HL-60 (cell line): ENCODE measurements around the gene COG1.

ENCODE experiments used
- TF ChIP-seq, protein P1 (sequence below): IDR thresholded peaks from one replicate; pipeline ENCODE4 v1.5.1; 2011; ENCODE audit warnings: low read length, control low read depth, inconsistent platforms; ENCODE audit not compliant: insufficient read depth
- TF ChIP-seq, protein P2 (sequence below): IDR thresholded peaks from 2 replicates; pipeline ENCODE4 v1.6.1; 2012; ENCODE audit warnings: low read depth; ENCODE audit not compliant: insufficient replicate concordance

DNA sequence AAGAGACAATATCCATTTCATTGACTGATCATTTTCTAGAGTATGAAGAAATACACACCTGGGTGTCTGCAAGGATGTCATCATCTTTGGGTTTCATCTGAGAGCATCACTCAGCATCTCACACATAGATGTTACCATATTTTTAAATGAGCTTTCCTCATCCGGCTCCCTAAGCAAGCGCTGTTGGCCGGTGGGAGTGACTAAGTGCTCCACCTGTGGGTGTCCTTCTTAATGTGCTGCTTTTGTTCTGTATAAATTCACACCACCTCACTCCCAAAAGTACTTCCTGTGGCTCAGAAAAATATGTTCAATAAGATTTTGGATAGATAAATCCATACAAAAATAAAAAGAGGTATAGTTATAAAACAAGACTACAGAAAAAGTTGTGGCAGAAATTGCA is 20.6 kb upstream of the COG1 start:
- TF ChIP-seq, protein P1, sequence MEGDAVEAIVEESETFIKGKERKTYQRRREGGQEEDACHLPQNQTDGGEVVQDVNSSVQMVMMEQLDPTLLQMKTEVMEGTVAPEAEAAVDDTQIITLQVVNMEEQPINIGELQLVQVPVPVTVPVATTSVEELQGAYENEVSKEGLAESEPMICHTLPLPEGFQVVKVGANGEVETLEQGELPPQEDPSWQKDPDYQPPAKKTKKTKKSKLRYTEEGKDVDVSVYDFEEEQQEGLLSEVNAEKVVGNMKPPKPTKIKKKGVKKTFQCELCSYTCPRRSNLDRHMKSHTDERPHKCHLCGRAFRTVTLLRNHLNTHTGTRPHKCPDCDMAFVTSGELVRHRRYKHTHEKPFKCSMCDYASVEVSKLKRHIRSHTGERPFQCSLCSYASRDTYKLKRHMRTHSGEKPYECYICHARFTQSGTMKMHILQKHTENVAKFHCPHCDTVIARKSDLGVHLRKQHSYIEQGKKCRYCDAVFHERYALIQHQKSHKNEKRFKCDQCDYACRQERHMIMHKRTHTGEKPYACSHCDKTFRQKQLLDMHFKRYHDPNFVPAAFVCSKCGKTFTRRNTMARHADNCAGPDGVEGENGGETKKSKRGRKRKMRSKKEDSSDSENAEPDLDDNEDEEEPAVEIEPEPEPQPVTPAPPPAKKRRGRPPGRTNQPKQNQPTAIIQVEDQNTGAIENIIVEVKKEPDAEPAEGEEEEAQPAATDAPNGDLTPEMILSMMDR = no peak
- TF ChIP-seq, protein P2, sequence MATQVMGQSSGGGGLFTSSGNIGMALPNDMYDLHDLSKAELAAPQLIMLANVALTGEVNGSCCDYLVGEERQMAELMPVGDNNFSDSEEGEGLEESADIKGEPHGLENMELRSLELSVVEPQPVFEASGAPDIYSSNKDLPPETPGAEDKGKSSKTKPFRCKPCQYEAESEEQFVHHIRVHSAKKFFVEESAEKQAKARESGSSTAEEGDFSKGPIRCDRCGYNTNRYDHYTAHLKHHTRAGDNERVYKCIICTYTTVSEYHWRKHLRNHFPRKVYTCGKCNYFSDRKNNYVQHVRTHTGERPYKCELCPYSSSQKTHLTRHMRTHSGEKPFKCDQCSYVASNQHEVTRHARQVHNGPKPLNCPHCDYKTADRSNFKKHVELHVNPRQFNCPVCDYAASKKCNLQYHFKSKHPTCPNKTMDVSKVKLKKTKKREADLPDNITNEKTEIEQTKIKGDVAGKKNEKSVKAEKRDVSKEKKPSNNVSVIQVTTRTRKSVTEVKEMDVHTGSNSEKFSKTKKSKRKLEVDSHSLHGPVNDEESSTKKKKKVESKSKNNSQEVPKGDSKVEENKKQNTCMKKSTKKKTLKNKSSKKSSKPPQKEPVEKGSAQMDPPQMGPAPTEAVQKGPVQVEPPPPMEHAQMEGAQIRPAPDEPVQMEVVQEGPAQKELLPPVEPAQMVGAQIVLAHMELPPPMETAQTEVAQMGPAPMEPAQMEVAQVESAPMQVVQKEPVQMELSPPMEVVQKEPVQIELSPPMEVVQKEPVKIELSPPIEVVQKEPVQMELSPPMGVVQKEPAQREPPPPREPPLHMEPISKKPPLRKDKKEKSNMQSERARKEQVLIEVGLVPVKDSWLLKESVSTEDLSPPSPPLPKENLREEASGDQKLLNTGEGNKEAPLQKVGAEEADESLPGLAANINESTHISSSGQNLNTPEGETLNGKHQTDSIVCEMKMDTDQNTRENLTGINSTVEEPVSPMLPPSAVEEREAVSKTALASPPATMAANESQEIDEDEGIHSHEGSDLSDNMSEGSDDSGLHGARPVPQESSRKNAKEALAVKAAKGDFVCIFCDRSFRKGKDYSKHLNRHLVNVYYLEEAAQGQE = no peak
